Liver (tissue), 9 donors: Measurements from ENCODE around the gene POLR2L. TPM values are rescaled to one million over a fixed set of nuclear protein-coding genes. Genes with fewer than 3 reads are reported as not detected.

Experiments
- DNase-seq: peaks from one replicate; pipeline ENCODE4 v3.0.0-alpha.2; 2017; ENCODE audit warnings: low spot score
- H3K27ac ChIP-seq, 2 donors: one replicate each; pipeline ENCODE4 v1.7.0; 2013; ENCODE audit warnings: inconsistent platforms in 2 of 2, low read length in 2 of 2, control low read depth in 1 of 2, low read depth in 1 of 2, mild to moderate bottlenecking in 1 of 2
- H3K27me3 ChIP-seq, 4 donors: one replicate each; pipeline versions ENCODE4 v1.6.1 to v1.7.0; 2013; ENCODE audit warnings: low read length in 3 of 4, inconsistent platforms in 1 of 4, mild to moderate bottlenecking in 1 of 4, moderate library complexity in 1 of 4; ENCODE audit not compliant: control insufficient read depth in 4 of 4, insufficient read depth in 4 of 4
- H3K36me3 ChIP-seq, 4 donors: one replicate each; pipeline versions ENCODE4 v1.6.1 to v1.7.0; 2013; ENCODE audit warnings: low read length in 3 of 4, mild to moderate bottlenecking in 3 of 4, low read depth in 1 of 4, moderate library complexity in 1 of 4; ENCODE audit not compliant: control insufficient read depth in 4 of 4, insufficient read depth in 3 of 4
- H3K4me1 ChIP-seq, 4 donors: one replicate each; pipeline versions ENCODE4 v1.6.1 to v1.7.0; 2013; ENCODE audit warnings: low read length in 3 of 4, mild to moderate bottlenecking in 3 of 4, moderate library complexity in 1 of 4; ENCODE audit not compliant: control insufficient read depth in 4 of 4, insufficient read depth in 4 of 4
- H3K4me3 ChIP-seq, 3 donors: one replicate each; pipeline versions ENCODE4 v1.6.1 to v1.7.0; 2013; ENCODE audit warnings: low read length in 3 of 3, control low read depth in 1 of 3, low read depth in 1 of 3, mild to moderate bottlenecking in 1 of 3
- H3K9ac ChIP-seq, 2 donors: one replicate each; pipeline ENCODE4 v1.7.0; 2013; ENCODE audit warnings: low read length in 2 of 2, mild to moderate bottlenecking in 2 of 2, moderate library complexity in 2 of 2, control low read depth in 1 of 2, low read depth in 1 of 2
- H3K9me3 ChIP-seq, 4 donors: one replicate each; pipeline versions ENCODE4 v1.6.1 to v1.7.0; 2013; ENCODE audit warnings: low read length in 3 of 4; ENCODE audit not compliant: control insufficient read depth in 4 of 4
- ATF3 ChIP-seq: IDR thresholded peaks from 2 replicates; pipeline ENCODE4 v1.6.1; 2016; ENCODE audit warnings: antibody characterized with exemption
- CTCF ChIP-seq: fragments of 150-350 bp; IDR thresholded peaks from 2 replicates; pipeline ENCODE4 v1.5.1; 2017; ENCODE audit warnings: improper control_type of control experiment, low read depth, low read length; ENCODE audit not compliant: missing input control
- EGR1 ChIP-seq, 2 donors: IDR thresholded peaks; 2 replicates each; pipeline ENCODE4 v1.6.1; 2016 to 2018; ENCODE audit warnings: antibody characterized with exemption in 2 of 2, low read depth in 2 of 2
- FOXA1 ChIP-seq: IDR thresholded peaks from 2 replicates; pipeline ENCODE4 v1.6.1; 2016; ENCODE audit warnings: antibody characterized with exemption
- FOXA2 ChIP-seq: IDR thresholded peaks from 2 replicates; pipeline ENCODE4 v1.6.1; 2016; ENCODE audit warnings: antibody characterized with exemption
- GABPA ChIP-seq, 2 donors: IDR thresholded peaks in 1 of 2; conservative IDR thresholded peaks in 1 of 2; 2 replicates each; pipeline ENCODE4 v1.6.1; 2016; ENCODE audit warnings: antibody characterized with exemption in 2 of 2, mild to moderate bottlenecking in 1 of 2, moderate library complexity in 1 of 2
- HNF4A ChIP-seq, 2 donors: conservative IDR thresholded peaks; 2 replicates each; pipeline ENCODE4 v1.6.1; 2016; ENCODE audit warnings: antibody characterized with exemption in 2 of 2, mild to moderate bottlenecking in 2 of 2
- HNF4G ChIP-seq: IDR thresholded peaks from 2 replicates; pipeline ENCODE4 v1.6.1; 2016; ENCODE audit warnings: antibody characterized with exemption
- JUND ChIP-seq, 2 donors: IDR thresholded peaks; 2 replicates each; pipeline ENCODE4 v1.6.1; 2016; ENCODE audit warnings: antibody characterized with exemption in 2 of 2
- MAX ChIP-seq: IDR thresholded peaks from 2 replicates; pipeline ENCODE4 v1.6.1; 2016; ENCODE audit warnings: antibody characterized with exemption
- NR2F2 ChIP-seq: IDR thresholded peaks from 2 replicates; pipeline ENCODE4 v1.6.1; 2016; ENCODE audit warnings: antibody characterized with exemption
- RAD21 ChIP-seq, 2 donors: IDR thresholded peaks; 2 replicates each; pipeline ENCODE4 v1.6.1; 2016; ENCODE audit warnings: antibody characterized with exemption in 2 of 2, mild to moderate bottlenecking in 2 of 2
- REST ChIP-seq: IDR thresholded peaks from 2 replicates; pipeline ENCODE4 v1.6.1; 2016; ENCODE audit warnings: antibody characterized with exemption, mild to moderate bottlenecking
- RXRA ChIP-seq, 2 donors: IDR thresholded peaks; 2 replicates each; pipeline ENCODE4 v1.6.1; 2017 to 2018; ENCODE audit warnings: antibody characterized with exemption in 2 of 2, mild to moderate bottlenecking in 1 of 2
- SP1 ChIP-seq: IDR thresholded peaks from 2 replicates; pipeline ENCODE4 v1.6.1; 2018; ENCODE audit warnings: antibody characterized with exemption, mild to moderate bottlenecking
- TAF1 ChIP-seq: conservative IDR thresholded peaks from 2 replicates; pipeline ENCODE4 v1.6.1; 2016; ENCODE audit warnings: antibody characterized with exemption, mild to moderate bottlenecking
- YY1 ChIP-seq: IDR thresholded peaks from 2 replicates; pipeline ENCODE4 v1.6.1; 2016; ENCODE audit warnings: antibody characterized with exemption, mild to moderate bottlenecking
- ZBTB33 ChIP-seq: IDR thresholded peaks from 2 replicates; pipeline ENCODE4 v1.6.1; 2016; ENCODE audit warnings: antibody characterized with exemption
- WGBS: extraction: QIAGEN DNeasy Blood & Tissue Kit; methylation state at CpG from one replicate; pipeline ENCODE4 v1.1.7; 2013; 5-methylcytosine and 5-hydroxymethylcytosine counted together
- polyA plus RNA-seq, 2 donors: library from polyadenylated mRNA; stranded (reverse) in 1 of 2; unstranded in 1 of 2; fragments of 200-250 nt in 1 of 2; fragments of >200 nt in 1 of 2; fragmentation: Nextera tagmentation in 1 of 2; extraction: Ambion mirVana in 1 of 2; gene quantifications; one replicate each; pipeline versions ENCODE4 v1.2.1 to v1.2.3, GENCODE V29; 2013 to 2015
- total RNA-seq, 2 donors: library from RNA; depleted of rRNA; stranded (reverse); fragments of >200 nt; gene quantifications; one replicate each; pipeline ENCODE4 v1.2.3, GENCODE V29; 2014
- donor health status: healthy.
- donor health status: healthy.
- donor health status: healthy.
- donor health status: healthy.
- donor health status: healthy.

The POLR2L gene
- total and polyA plus RNA-seq, 4 donors = 28.1 to 230 (median 106) TPM

- no peak for TF ChIP-seq MAX
- TF ChIP-seq SP1 = no peak
- no peak for TF ChIP-seq REST
- TF ChIP-seq GABPA (IDR thresholded peaks at IDR 0.05 in 1 of 2, conservative IDR thresholded peaks at IDR 0.05 in 1 of 2) = no peak
- TF ChIP-seq HNF4G = no peak
- TF ChIP-seq HNF4A (conservative IDR thresholded peaks at IDR 0.05) = no peak
- no peak for TF ChIP-seq FOXA2
- TF ChIP-seq EGR1 (IDR thresholded peaks at IDR 0.05; ENCODE audit: low read depth in 2 of 2) = no peak
- TF ChIP-seq ZBTB33 = no peak
- TF ChIP-seq NR2F2 = no peak
- no peak for TF ChIP-seq YY1
- no peak for TF ChIP-seq RAD21 (IDR thresholded peaks at IDR 0.05)
- no peak for TF ChIP-seq TAF1
- TF ChIP-seq ATF3 = no peak
- TF ChIP-seq FOXA1 = no peak
- TF ChIP-seq CTCF = no peak
- TF ChIP-seq RXRA (IDR thresholded peaks at IDR 0.05) = no peak
- TF ChIP-seq JUND (IDR thresholded peaks at IDR 0.05) = no peak
- peaks cover 5 to 28% (median 11%) of the 10 kb centered on the region in 4 donors for H3K36me3 ChIP-seq
- no peak overlapping the region for H3K27ac ChIP-seq
- 58% methylated on average over 17 of the region's 17 CpGs for WGBS
- H3K4me3 ChIP-seq = no peak overlapping the region
- H3K4me1 ChIP-seq = peaks cover 26 to 56% (median 39%) of the 10 kb centered on the region in 4 donors
- H3K9ac ChIP-seq = no peak overlapping the region
- H3K27me3 ChIP-seq = no peaks in the 10 kb centered on the region
- DNase-seq = no peak
- H3K9me3 ChIP-seq = no peaks in the 10 kb centered on the region
Measured at GRCh38 chr11:838441-839279, 3.7 kb downstream of the POLR2L start.
